Measurements from ENCODE around the gene IL3RA.

DNA sequence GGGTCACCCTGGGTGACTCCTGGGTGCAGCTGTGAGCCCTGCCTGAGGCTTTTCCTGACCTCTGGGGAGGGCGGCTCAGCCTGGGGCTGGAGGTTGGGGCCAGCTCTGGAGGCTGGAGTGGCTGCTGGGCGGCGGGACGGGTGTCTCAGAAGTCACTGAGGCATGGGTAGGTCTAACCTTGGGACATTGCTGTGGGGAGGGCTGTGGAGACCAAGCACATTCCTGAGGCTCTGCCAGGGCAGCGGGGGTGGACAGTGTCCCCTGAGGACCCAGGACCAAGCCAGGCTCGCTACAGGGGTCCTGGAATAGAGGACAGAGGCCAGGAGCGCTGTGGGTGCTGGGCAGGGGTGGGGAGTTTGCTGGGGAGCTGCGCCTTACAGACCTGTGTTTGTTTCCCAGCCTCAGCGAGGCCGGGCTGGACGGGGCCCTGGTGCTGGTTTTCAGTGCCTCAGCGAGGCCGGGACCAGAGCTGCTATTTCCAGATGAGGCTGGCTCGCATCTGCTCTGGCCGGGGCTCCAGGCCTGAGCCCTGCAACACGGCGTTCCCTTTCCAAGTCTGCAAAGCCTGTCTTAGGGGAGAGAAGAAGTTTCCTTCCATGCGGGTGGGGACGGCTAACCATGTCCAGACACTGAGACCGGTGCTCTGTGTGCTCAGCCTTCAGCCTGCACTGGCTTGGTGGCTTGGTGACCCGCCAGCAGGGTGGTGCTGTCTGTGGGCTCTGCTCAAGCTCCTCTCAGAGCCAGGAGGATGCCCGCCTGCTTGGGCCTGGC is 58.3 kb downstream of the IL3RA start:
- TF ChIP-seq, protein P1, sequence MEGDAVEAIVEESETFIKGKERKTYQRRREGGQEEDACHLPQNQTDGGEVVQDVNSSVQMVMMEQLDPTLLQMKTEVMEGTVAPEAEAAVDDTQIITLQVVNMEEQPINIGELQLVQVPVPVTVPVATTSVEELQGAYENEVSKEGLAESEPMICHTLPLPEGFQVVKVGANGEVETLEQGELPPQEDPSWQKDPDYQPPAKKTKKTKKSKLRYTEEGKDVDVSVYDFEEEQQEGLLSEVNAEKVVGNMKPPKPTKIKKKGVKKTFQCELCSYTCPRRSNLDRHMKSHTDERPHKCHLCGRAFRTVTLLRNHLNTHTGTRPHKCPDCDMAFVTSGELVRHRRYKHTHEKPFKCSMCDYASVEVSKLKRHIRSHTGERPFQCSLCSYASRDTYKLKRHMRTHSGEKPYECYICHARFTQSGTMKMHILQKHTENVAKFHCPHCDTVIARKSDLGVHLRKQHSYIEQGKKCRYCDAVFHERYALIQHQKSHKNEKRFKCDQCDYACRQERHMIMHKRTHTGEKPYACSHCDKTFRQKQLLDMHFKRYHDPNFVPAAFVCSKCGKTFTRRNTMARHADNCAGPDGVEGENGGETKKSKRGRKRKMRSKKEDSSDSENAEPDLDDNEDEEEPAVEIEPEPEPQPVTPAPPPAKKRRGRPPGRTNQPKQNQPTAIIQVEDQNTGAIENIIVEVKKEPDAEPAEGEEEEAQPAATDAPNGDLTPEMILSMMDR (IDR thresholded peaks at IDR 0.05; ENCODE audit: low read length): no peak
- TF ChIP-seq EZH2phosphoT487 (IDR thresholded peaks at IDR 0.05; ENCODE audit: low read length) (no peak), EZH2 (optimal IDR thresholded peaks at IDR 0.05; ENCODE audit: low read depth, low read length) (no peak)

Measured in MM.1S (cell line).